Neural cell (in vitro differentiated cells): Measurements from ENCODE around the gene HDAC1. TPM values are rescaled to one million over a fixed set of nuclear protein-coding genes. Genes with fewer than 3 reads are reported as not detected.

ENCODE experiments used
- H2AFZ ChIP-seq: fragments of 200-600, 300-800 bp; sonication (generic), shearing (Covaris generic); 2 replicates; pipeline ENCODE4 v1.6.0; 2014; ENCODE audit warnings: low read depth, mild to moderate bottlenecking, antibody characterized with exemption, low read length, moderate library complexity
- H3F3A ChIP-seq: fragments of 200-600 bp; shearing (Covaris generic); 2 replicates; pipeline ENCODE4 v1.6.1; 2016; ENCODE audit warnings: mild to moderate bottlenecking, moderate library complexity, mixed read lengths, antibody characterized with exemption, low read length; ENCODE audit not compliant: insufficient read depth, poor library complexity, severe bottlenecking
- H3K27ac ChIP-seq: fragments of 200-600, 300-800 bp; sonication (generic), shearing (Covaris generic); 2 replicates; pipeline ENCODE4 v1.5.1; 2014; ENCODE audit warnings: mild to moderate bottlenecking, low read length, moderate library complexity
- H3K27me3 ChIP-seq: fragments of 300-800, 200-600 bp; sonication (generic), shearing (Covaris generic); 2 replicates; pipeline ENCODE4 v1.6.0; 2014; ENCODE audit warnings: mild to moderate bottlenecking, low read depth, low read length, moderate library complexity; ENCODE audit not compliant: insufficient read depth
- H3K36me3 ChIP-seq: fragments of 300-800, 200-600 bp; sonication (generic), shearing (Covaris generic); 2 replicates; pipeline ENCODE4 v1.5.1; 2014; ENCODE audit warnings: mild to moderate bottlenecking, antibody characterized with exemption, low read length, moderate library complexity; ENCODE audit not compliant: insufficient read depth
- H3K4me2 ChIP-seq: fragments of 300-800, 200-600 bp; sonication (generic), shearing (Covaris generic); 2 replicates; pipeline ENCODE4 v1.6.0; 2014; ENCODE audit warnings: mild to moderate bottlenecking, low read length
- H3K4me3 ChIP-seq: fragments of 300-800, 200-600 bp; sonication (generic), shearing (Covaris generic); 2 replicates; pipeline ENCODE4 v1.5.1; 2014; ENCODE audit warnings: mild to moderate bottlenecking, low read length, moderate library complexity
- H3K79me2 ChIP-seq: fragments of 200-600 bp; shearing (Covaris generic); replicated peaks from 2 replicates; pipeline ENCODE4 v1.6.0; 2014; ENCODE audit warnings: mild to moderate bottlenecking, low read length, moderate library complexity; ENCODE audit not compliant: insufficient read depth
- H3K9ac ChIP-seq: fragments of 300-800, 200-600 bp; sonication (generic), shearing (Covaris generic); 2 replicates; pipeline ENCODE4 v1.6.1; 2016; ENCODE audit warnings: mild to moderate bottlenecking, low read length, mixed read lengths
- H3K9me2 ChIP-seq: fragments of 200-600 bp; shearing (Covaris generic); 2 replicates; pipeline ENCODE4 v1.6.1; 2016; ENCODE audit warnings: mild to moderate bottlenecking, low read length, mixed read lengths; ENCODE audit not compliant: insufficient read depth
- H3K9me3 ChIP-seq: fragments of 200-600, 300-800 bp; sonication (generic), shearing (Covaris generic); 2 replicates; pipeline ENCODE4 v1.6.1; 2016; ENCODE audit warnings: mild to moderate bottlenecking, mixed run types, low read length, moderate library complexity, mixed read lengths
- H4K20me1 ChIP-seq: fragments of 200-600 bp; shearing (Covaris generic); 2 replicates; pipeline ENCODE4 v1.6.1; 2016; ENCODE audit warnings: mild to moderate bottlenecking, mixed run types; ENCODE audit not compliant: insufficient read depth
- EP300 ChIP-seq: fragments of 450-650 bp; conservative IDR thresholded peaks from 2 replicates; pipeline ENCODE4 v1.6.1; 2014; ENCODE audit warnings: antibody characterized with exemption, mild to moderate bottlenecking, moderate library complexity; ENCODE audit not compliant: poor library complexity, severe bottlenecking
- EZH2 ChIP-seq: fragments of 200-600, 300-800 bp; shearing (Covaris generic), sonication (generic); IDR thresholded peaks from 2 replicates; pipeline ENCODE4 v1.6.1; 2014; ENCODE audit warnings: antibody characterized with exemption, low read length, borderline replicate concordance, mild to moderate bottlenecking; ENCODE audit not compliant: insufficient read depth, poor library complexity, severe bottlenecking
- MXI1 ChIP-seq: fragments of 450-650 bp; conservative IDR thresholded peaks from 2 replicates; pipeline ENCODE4 v1.6.1; 2014; ENCODE audit warnings: antibody characterized with exemption, mild to moderate bottlenecking; ENCODE audit not compliant: poor library complexity, severe bottlenecking
- POLR2AphosphoS5 ChIP-seq: IDR thresholded peaks from 2 replicates; pipeline ENCODE4 v1.6.1; 2012
- RAD21 ChIP-seq: fragments of 450-650 bp; conservative IDR thresholded peaks from 2 replicates; pipeline ENCODE4 v1.6.1; 2014; ENCODE audit warnings: antibody characterized with exemption, mild to moderate bottlenecking, moderate library complexity
- SMC3 ChIP-seq: fragments of 450-650 bp; conservative IDR thresholded peaks from 2 replicates; pipeline ENCODE4 v1.6.1; 2014; ENCODE audit warnings: antibody characterized with exemption, mild to moderate bottlenecking, moderate library complexity; ENCODE audit not compliant: poor library complexity
- TAF1 ChIP-seq: IDR thresholded peaks from 2 replicates; pipeline ENCODE4 v1.6.1; 2012; ENCODE audit warnings: low read depth
- polyA plus RNA-seq: library from polyadenylated mRNA; depleted of rRNA; stranded (reverse); fragments of >200 nt; gene quantifications from 2 replicates; pipeline ENCODE4 v1.2.3, GENCODE V29; 2014
- TF ChIP-seq, protein P1 (sequence below): fragments of 450-650 bp; IDR thresholded peaks from 2 replicates; pipeline ENCODE4 v1.5.1; 2014; ENCODE audit warnings: antibody characterized with exemption, mild to moderate bottlenecking, moderate library complexity; ENCODE audit not compliant: poor library complexity, severe bottlenecking
- TF ChIP-seq, protein P2 (sequence below): IDR thresholded peaks from 2 replicates; pipeline ENCODE4 v1.6.1; 2012; ENCODE audit warnings: borderline replicate concordance

Gene HDAC1
- polyA plus RNA-seq, 1 donor from 2014 or later, result 60.8 TPM

DNA sequence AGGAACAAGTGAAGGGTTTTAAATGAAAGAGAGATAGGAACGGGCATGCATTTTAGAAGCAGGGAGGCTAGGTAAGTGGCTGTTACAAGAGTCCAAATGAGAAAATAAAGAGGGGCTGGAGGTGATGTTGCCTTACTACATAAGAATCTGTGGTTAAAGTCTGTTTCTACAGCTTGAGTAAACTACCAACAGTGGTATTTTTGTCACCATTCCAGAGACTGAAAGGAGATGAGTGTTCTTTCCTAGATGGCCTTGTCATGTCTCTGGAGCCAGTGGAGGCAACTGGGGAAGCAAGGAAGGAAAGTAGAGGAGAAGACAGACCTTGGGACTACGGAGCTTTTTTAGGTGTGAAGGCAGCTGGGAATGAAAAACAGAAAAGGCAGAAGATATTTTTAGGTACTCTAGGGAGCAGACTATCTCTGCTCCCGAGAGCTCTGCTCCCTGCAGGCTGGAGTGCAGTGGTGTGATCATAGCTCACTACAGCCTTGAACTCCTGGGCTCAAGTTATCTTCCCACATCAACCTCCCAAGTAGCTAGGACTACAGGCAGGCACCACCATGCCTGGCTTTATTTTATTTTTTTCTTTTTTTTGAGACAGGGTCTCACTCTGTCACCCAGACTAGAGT lies 12.2 kb downstream of the HDAC1 start:
- Histone ChIP-seq H3K9ac (no peak overlapping the region), H4K20me1 (no peaks in the 10 kb centered on the region), H3K79me2 (peaks cover 5% of the 10 kb centered on the region), H3K27ac (no peak overlapping the region), H3K36me3 (no peaks in the 10 kb centered on the region), H3K9me2 (no peaks in the 10 kb centered on the region), H3K4me2 (no peak overlapping the region), H3F3A (no peaks in the 10 kb centered on the region), H3K4me3 (no peak overlapping the region), H3K9me3 (no peaks in the 10 kb centered on the region), H3K27me3 (no peaks in the 10 kb centered on the region), H2AFZ (no peak overlapping the region)
- TF ChIP-seq MXI1, result no peak
- no peak for TF ChIP-seq EZH2
- no peak for TF ChIP-seq TAF1

DNA sequence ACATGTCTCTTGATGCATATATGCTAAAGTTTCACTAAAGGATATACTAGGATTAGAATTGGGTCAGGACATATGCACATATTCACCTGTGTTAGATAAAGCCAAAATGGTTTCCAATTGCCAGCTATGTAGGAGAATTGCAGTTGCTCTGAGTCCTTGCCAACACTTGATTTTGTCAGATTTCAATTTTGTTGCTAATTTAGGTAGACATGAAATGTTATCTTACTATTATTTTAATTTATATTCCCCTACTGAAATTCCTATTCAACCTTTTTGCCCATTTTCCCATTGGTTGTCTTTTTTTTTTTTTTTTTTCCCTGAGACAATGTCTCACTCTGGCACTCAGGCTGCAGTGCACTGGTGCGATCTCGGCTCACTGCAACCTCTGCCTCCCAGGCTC lies 13.4 kb downstream of the HDAC1 start:
- Histone ChIP-seq H2AFZ (no peak overlapping the region), H3K36me3 (no peaks in the 10 kb centered on the region), H3K79me2 (peaks cover 2% of the 10 kb centered on the region), H3K4me2 (no peak overlapping the region), H3K27me3 (no peaks in the 10 kb centered on the region), H3K27ac (no peak overlapping the region), H3K4me3 (no peak overlapping the region), H3K9me2 (no peaks in the 10 kb centered on the region), H4K20me1 (no peaks in the 10 kb centered on the region), H3K9me3 (no peaks in the 10 kb centered on the region), H3F3A (no peaks in the 10 kb centered on the region), H3K9ac (no peak overlapping the region)
- TF ChIP-seq RAD21, result no peak
- TF ChIP-seq, protein P1, sequence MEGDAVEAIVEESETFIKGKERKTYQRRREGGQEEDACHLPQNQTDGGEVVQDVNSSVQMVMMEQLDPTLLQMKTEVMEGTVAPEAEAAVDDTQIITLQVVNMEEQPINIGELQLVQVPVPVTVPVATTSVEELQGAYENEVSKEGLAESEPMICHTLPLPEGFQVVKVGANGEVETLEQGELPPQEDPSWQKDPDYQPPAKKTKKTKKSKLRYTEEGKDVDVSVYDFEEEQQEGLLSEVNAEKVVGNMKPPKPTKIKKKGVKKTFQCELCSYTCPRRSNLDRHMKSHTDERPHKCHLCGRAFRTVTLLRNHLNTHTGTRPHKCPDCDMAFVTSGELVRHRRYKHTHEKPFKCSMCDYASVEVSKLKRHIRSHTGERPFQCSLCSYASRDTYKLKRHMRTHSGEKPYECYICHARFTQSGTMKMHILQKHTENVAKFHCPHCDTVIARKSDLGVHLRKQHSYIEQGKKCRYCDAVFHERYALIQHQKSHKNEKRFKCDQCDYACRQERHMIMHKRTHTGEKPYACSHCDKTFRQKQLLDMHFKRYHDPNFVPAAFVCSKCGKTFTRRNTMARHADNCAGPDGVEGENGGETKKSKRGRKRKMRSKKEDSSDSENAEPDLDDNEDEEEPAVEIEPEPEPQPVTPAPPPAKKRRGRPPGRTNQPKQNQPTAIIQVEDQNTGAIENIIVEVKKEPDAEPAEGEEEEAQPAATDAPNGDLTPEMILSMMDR, result no peak
- TF ChIP-seq POLR2AphosphoS5, result no peak
- no peak for TF ChIP-seq EZH2
- TF ChIP-seq SMC3, result no peak
- no peak for TF ChIP-seq EP300
- TF ChIP-seq TAF1, result no peak
- TF ChIP-seq, protein P2, sequence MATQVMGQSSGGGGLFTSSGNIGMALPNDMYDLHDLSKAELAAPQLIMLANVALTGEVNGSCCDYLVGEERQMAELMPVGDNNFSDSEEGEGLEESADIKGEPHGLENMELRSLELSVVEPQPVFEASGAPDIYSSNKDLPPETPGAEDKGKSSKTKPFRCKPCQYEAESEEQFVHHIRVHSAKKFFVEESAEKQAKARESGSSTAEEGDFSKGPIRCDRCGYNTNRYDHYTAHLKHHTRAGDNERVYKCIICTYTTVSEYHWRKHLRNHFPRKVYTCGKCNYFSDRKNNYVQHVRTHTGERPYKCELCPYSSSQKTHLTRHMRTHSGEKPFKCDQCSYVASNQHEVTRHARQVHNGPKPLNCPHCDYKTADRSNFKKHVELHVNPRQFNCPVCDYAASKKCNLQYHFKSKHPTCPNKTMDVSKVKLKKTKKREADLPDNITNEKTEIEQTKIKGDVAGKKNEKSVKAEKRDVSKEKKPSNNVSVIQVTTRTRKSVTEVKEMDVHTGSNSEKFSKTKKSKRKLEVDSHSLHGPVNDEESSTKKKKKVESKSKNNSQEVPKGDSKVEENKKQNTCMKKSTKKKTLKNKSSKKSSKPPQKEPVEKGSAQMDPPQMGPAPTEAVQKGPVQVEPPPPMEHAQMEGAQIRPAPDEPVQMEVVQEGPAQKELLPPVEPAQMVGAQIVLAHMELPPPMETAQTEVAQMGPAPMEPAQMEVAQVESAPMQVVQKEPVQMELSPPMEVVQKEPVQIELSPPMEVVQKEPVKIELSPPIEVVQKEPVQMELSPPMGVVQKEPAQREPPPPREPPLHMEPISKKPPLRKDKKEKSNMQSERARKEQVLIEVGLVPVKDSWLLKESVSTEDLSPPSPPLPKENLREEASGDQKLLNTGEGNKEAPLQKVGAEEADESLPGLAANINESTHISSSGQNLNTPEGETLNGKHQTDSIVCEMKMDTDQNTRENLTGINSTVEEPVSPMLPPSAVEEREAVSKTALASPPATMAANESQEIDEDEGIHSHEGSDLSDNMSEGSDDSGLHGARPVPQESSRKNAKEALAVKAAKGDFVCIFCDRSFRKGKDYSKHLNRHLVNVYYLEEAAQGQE, result no peak
- no peak for TF ChIP-seq MXI1
